Nephron (organoid): ENCODE measurements around the gene OPRL1.
A peak's percentile ranks its signal among the peaks of the same experiment; 100 is the strongest.
"Not testable (repeated sequence)": the region's sequence is repeated elsewhere in the genome, so short reads cannot be mapped to it uniquely, and the experiment has no call there.

ENCODE experiments used
- H3K27ac Mint-ChIP-seq, 3 experiments: 2 replicates each; pipeline ENCODE4 v1.8.0; 2020; ENCODE audit warnings: mixed read lengths in 3 of 3, mild to moderate bottlenecking in 2 of 3, moderate library complexity in 1 of 3
- H3K27me3 Mint-ChIP-seq: 2 replicates; pipeline ENCODE4 v1.8.0; 2021; ENCODE audit warnings: low read depth, mild to moderate bottlenecking, moderate library complexity, mixed read lengths
- H3K36me3 Mint-ChIP-seq: 2 replicates; pipeline ENCODE4 v1.8.0; 2020; ENCODE audit warnings: low read depth, mixed read lengths
- H3K4me1 Mint-ChIP-seq: 2 replicates; pipeline ENCODE4 v1.8.0; 2020; ENCODE audit warnings: mixed read lengths
- H3K4me3 Mint-ChIP-seq, 3 experiments: 2 replicates each; pipeline ENCODE4 v1.8.0; 2020; ENCODE audit warnings: mild to moderate bottlenecking in 3 of 3, mixed read lengths in 3 of 3, moderate library complexity in 2 of 3
- H3K9me3 Mint-ChIP-seq: 2 replicates; pipeline ENCODE4 v1.8.0; 2020; ENCODE audit warnings: mixed read lengths
- CTCF ChIP-seq, 3 experiments: fragments of 200-600 bp; sonication (generic); IDR thresholded peaks; one replicate each; pipeline ENCODE4 v1.5.0; 2021; ENCODE audit warnings: antibody characterized with exemption in 3 of 3; ENCODE audit not compliant: unreplicated experiment in 3 of 3

The OPRL1 gene

GRCh38 chr20:64116541-64117431, 36.9 kb downstream of the OPRL1 start:
- peaks cover 27% of the 10 kb centered on the region for H3K27me3 Mint-ChIP-seq
- no peak for TF ChIP-seq CTCF (IDR thresholded peaks at IDR 0.05; ENCODE audit: unreplicated experiment in 3 of 3)

GRCh38 chr20:64117432-64117777, 37.5 kb downstream of the OPRL1 start:
- not testable (repeated sequence) for H3K36me3 Mint-ChIP-seq, H3K4me3 Mint-ChIP-seq, H3K4me1 Mint-ChIP-seq, H3K27ac Mint-ChIP-seq, H3K9me3 Mint-ChIP-seq
- peaks cover 27% of the 10 kb centered on the region for H3K27me3 Mint-ChIP-seq

More at GRCh38 chr20:64116541-64117431, 36.9 kb downstream of the OPRL1 start:
- no peak overlapping the region for H3K27ac Mint-ChIP-seq
- peaks cover 6% of the 10 kb centered on the region for H3K4me1 Mint-ChIP-seq
- no peak overlapping the region for H3K4me3 Mint-ChIP-seq
- H3K9me3 Mint-ChIP-seq: no peaks in the 10 kb centered on the region
- H3K36me3 Mint-ChIP-seq: no peaks in the 10 kb centered on the region

- H3K4me3 Mint-ChIP-seq: no peak overlapping the region
- peaks cover 6% of the 10 kb centered on the region for H3K4me1 Mint-ChIP-seq
- H3K9me3 Mint-ChIP-seq: no peaks in the 10 kb centered on the region
- peaks cover 36% of the 10 kb centered on the region for H3K27me3 Mint-ChIP-seq
- no peak overlapping the region for H3K27ac Mint-ChIP-seq
- no peaks in the 10 kb centered on the region for H3K36me3 Mint-ChIP-seq
- no peak for TF ChIP-seq CTCF (IDR thresholded peaks at IDR 0.05; ENCODE audit: unreplicated experiment in 3 of 3)
Measured at GRCh38 chr20:64119301-64119680, 39.4 kb downstream of the OPRL1 start.

- peak overlapping the region in 1 of 3 experiments; percentile 82 for H3K27ac Mint-ChIP-seq
- TF ChIP-seq CTCF (IDR thresholded peaks at IDR 0.05; ENCODE audit: unreplicated experiment in 3 of 3): no peak
- H3K27me3 Mint-ChIP-seq: peaks cover 41% of the 10 kb centered on the region
- H3K4me1 Mint-ChIP-seq: peaks cover 6% of the 10 kb centered on the region
- H3K4me3 Mint-ChIP-seq: peak overlapping the region in 1 of 3 experiments; percentile 25
- no peaks in the 10 kb centered on the region for H3K9me3 Mint-ChIP-seq
- H3K36me3 Mint-ChIP-seq: no peaks in the 10 kb centered on the region
Measured at GRCh38 chr20:64119681-64120341, 39.9 kb downstream of the OPRL1 start.

GRCh38 chr20:64121586-64121985, 41.7 kb downstream of the OPRL1 start:
- H3K36me3 Mint-ChIP-seq: no peaks in the 10 kb centered on the region
- H3K27ac Mint-ChIP-seq: no peak overlapping the region
- H3K27me3 Mint-ChIP-seq: peaks cover 37% of the 10 kb centered on the region
- TF ChIP-seq CTCF (IDR thresholded peaks at IDR 0.05; ENCODE audit: unreplicated experiment in 3 of 3): no peak
- H3K9me3 Mint-ChIP-seq: no peaks in the 10 kb centered on the region
- no peak overlapping the region for H3K4me3 Mint-ChIP-seq
- H3K4me1 Mint-ChIP-seq: peaks cover 6% of the 10 kb centered on the region

- H3K27ac Mint-ChIP-seq, H3K4me1 Mint-ChIP-seq, H3K4me3 Mint-ChIP-seq, H3K9me3 Mint-ChIP-seq, H3K36me3 Mint-ChIP-seq: not testable (repeated sequence)
- peaks cover 37% of the 10 kb centered on the region for H3K27me3 Mint-ChIP-seq
Measured at GRCh38 chr20:64122927-64123326, 43.0 kb downstream of the OPRL1 start.

- H3K4me1 Mint-ChIP-seq: not testable (repeated sequence)
Measured at GRCh38 chr20:64123517-64123916, 43.6 kb downstream of the OPRL1 start.

More at GRCh38 chr20:64123517-64123916, 43.6 kb downstream of the OPRL1 start:
- H3K4me3 Mint-ChIP-seq, H3K9me3 Mint-ChIP-seq, H3K36me3 Mint-ChIP-seq, H3K27ac Mint-ChIP-seq: not testable (repeated sequence)
- H3K27me3 Mint-ChIP-seq: peaks cover 41% of the 10 kb centered on the region
